ENCODE results near the gene YLPM1.

GRCh38 chr14:74807853-74808545, 44.9 kb downstream of the YLPM1 start:
- no peak for TF ChIP-seq CTCF (conservative IDR thresholded peaks at IDR 0.05; ENCODE audit: low read length)
- TF ChIP-seq EZH2phosphoT487 (IDR thresholded peaks at IDR 0.05; ENCODE audit: borderline replicate concordance), result no peak
